ENCODE data around the gene ATP5PO.
A peak's percentile ranks its signal among the peaks of the same experiment; 100 is the strongest.

ATP5PO gene

DNA sequence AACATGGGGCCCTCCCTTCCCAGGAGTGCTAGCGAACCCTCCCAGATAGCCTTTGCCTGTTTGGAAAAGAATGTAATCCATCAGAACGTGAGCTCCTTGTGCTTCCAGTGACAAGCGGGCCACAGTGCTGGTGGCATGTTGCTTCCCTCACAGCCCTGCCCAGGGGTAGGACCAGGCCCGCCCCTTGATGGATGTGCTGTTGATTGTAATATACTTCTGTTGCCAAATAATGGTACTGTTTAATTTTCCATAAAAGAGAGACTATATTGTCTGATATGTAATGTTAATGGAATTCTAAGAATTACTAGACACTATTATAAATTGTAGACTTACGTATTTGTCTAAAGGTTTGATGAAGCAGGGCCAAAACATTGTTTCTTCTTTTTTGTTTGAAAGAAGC, 16.4 kb downstream of the ATP5PO start:
- DNase-seq: no peak
- TF ChIP-seq GATA1 (IDR thresholded peaks at IDR 0.05; ENCODE audit: low read depth, low read length) (no peak), POLR2A (IDR thresholded peaks at IDR 0.05; ENCODE audit: low read length) (no peak)

DNA sequence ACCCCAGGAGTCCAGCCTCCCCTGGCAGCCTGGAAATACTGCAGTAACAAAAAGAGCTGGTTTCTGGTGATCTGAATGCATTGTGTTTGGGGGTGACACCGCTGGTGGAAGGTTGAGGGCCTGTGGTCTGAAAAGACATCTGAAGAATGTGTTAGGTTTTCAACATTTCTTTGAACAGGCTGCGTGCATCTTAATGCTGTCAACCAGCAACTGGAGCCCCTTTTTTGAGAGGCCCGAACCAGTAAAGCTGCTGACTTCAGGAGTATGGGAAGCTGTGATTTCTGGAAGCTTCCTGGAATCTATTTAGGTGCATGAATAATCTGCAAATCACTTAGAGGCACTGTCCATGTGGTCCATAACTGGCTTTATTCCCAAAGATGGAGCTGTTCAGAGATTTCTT, 17.0 kb downstream of the ATP5PO start:
- no peak for TF ChIP-seq POLR2A (IDR thresholded peaks at IDR 0.05; ENCODE audit: low read length)
- no peak for TF ChIP-seq GATA1 (IDR thresholded peaks at IDR 0.05; ENCODE audit: low read depth, low read length)
- DNase-seq: no peak

DNA sequence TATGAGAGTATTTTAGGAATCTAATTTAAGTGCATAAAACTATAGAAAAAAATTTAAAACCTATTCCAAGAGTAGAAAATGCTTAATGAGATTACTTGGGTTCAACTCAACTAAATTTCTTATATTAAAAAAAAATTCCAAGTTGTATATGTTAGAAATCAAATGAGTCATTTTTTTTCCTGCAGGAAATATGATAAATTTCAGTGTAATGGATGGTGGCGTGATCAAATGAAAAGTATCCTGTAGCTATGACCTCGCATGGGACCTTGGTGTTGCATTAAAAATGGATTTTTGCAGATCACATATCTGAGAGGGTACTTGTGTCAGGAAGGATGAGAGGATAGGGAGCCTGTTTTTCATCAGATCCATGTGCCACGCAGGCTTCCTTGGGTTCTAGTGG, 17.9 kb downstream of the ATP5PO start:
- no peak for DNase-seq
- TF ChIP-seq POLR2A (IDR thresholded peaks at IDR 0.05; ENCODE audit: low read length) (no peak), GATA1 (IDR thresholded peaks at IDR 0.05; ENCODE audit: low read depth, low read length) (no peak)

DNA sequence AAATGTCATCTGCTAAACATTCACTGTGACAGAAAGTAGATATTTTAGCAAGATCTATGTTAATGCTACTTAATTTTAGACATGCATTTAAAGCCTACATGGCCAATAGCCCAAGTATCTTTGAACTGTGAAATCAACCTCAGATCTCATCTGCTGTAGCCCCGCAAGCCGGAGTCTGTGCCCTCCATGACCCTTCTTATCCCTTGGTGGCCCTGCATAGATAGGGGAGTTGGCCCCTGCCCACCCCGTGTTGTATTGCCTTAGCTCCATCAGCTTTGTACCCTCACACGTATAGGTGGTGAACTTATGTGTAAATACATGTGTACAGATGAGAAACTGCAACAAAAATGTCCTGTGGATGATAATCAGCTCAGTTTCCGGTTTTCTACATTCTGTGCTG, 18.5 kb downstream of the ATP5PO start:
- TF ChIP-seq POLR2A (IDR thresholded peaks at IDR 0.05; ENCODE audit: low read length) (no peak), GATA1 (IDR thresholded peaks at IDR 0.05; ENCODE audit: low read depth, low read length) (no peak)

DNA sequence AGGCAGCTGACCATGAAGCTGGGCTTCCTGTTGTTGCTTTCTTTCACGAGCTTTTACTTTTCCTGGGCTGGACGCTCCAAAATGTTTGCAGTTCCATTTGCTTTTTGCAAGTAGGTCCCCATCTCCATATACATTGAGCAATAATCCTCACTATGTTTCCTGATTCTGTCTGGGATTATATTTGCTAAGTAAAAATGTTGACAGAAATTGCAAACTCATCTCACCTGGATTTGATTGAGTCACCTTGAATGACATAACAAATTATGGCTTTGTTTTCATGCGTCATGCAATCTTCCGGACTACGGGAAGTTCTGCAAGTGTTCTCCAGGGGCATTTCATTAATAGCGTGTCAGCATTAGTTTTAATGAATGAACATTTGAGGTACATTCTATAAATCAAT, 18.9 kb downstream of the ATP5PO start:
- TF ChIP-seq GATA1 (IDR thresholded peaks at IDR 0.05; ENCODE audit: low read depth, low read length): no peak
- no peak for TF ChIP-seq POLR2A (IDR thresholded peaks at IDR 0.05; ENCODE audit: low read length)
- no peak for DNase-seq

More for the DNA sequence above, 18.5 kb downstream of the ATP5PO start:
- DNase-seq: no peak

DNA sequence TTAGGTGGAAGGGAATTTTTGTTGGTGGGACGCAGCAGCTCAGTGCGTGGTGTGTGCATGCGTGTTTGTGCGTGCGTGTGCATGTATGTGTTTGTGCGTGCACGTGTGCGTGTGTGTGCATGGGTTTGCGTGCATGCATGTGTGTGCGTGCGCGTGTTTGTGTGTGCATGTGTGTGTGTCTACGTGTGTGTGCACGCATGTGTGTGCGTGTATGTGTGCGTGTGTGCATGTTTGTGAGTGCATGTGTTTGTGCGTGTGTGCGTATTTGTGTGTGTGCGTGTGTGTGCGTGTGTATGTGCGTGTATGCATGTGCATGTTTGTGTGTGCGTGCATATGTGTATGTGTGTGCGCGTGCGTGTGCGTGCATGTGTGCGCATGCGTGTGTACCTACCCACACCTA, 20.2 kb downstream of the ATP5PO start:
- DNase-seq: no peak
- TF ChIP-seq POLR2A (IDR thresholded peaks at IDR 0.05; ENCODE audit: low read length): no peak
- TF ChIP-seq GATA1 (IDR thresholded peaks at IDR 0.05; ENCODE audit: low read depth, low read length): no peak

DNA sequence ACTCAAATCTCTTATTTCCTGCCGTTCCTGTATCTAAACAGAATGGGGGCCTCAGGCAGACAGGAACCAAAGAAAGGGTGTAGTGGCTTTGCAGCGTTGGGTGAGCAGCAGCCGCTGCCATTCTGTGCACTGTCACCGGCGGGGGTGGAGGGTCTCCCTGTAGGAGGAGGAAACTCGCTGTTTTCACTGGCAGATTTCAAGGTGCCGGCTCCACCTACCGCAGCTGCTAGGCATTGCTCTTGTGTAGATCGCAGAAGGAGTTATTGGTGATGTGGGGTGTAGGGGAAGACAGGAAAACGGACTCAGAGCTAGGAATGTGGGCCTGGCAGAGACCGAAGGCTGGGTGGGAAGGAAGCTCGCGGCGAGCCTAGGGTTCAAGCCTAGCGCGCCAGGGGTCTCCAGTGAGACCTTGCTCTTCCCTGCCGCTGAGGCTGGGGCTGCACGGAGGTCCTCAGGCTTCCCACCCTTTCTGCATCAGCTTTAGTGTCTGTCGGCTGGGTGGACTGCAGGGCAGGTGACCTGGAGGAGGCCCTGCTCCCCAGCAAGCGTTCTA, 20.8 kb downstream of the ATP5PO start:
- TF ChIP-seq POLR2A (IDR thresholded peaks at IDR 0.05; ENCODE audit: low read length): no peak
- no peak for TF ChIP-seq GATA1 (IDR thresholded peaks at IDR 0.05; ENCODE audit: low read depth, low read length)
- peak; percentile 71 to 77 for DNase-seq

DNA sequence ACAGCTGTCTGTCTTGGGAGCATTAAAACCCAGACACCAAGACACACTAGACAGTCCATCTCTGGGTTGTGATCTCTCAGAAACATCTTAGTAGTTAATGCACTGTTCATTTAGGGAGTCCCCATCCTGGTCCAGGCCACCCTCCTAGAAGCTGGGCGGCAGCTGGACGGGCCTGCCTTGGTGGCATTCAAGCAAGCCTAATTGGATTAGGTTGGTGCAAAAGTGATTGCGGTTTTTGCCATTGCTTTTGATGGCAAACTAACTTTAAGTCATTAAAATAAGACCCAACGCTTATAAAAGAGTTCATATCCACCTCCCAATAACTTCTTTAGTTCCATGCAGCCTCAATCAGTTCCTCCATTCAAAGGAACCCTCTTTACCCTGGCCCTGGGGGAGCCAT, 21.7 kb downstream of the ATP5PO start:
- no peak for TF ChIP-seq POLR2A (IDR thresholded peaks at IDR 0.05; ENCODE audit: low read length)
- TF ChIP-seq GATA1 (IDR thresholded peaks at IDR 0.05; ENCODE audit: low read depth, low read length): no peak
- DNase-seq: no peak

DNA sequence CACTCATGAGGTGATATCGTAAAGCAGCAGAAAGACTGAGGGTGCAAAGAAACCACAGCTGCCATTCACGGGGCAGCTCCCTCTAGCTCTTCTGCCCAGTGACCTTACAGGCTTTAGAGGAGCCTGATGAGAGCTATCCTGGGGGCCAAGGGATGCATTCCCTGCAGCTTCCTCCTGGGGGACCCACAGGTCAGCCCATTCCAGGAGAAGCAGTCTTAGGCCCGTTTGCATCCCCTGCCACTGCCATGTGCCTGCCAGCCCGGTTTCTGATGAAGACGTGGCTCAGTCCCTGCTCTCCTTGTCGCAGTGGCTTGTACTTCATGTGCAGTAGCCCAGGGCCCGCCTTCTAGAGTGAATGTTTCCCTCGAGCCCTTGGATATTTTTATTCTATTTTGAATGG, 22.8 kb downstream of the ATP5PO start:
- TF ChIP-seq POLR2A (IDR thresholded peaks at IDR 0.05; ENCODE audit: low read length): no peak
- TF ChIP-seq GATA1 (IDR thresholded peaks at IDR 0.05; ENCODE audit: low read depth, low read length): no peak
- no peak for DNase-seq

DNA sequence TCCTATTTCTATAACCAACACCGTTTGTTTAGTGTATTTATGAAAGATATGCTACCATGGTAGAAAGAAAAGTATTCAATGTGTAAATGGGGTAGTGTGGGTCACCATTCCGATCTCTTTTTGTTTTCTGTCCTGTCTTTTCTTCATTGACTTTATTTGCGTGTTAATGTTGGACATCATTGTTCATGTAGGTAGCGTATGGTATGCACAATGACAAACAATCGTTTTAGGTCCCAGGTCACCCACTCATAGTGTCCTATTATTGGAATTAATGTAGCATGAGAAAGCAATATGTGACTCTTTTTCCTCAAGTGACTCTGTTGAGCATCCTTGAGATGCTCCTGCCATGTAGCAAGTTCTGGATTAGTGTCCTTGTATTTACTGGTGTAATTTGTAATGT, 25.4 kb downstream of the ATP5PO start:
- no peak for DNase-seq
- no peak for TF ChIP-seq GATA1 (IDR thresholded peaks at IDR 0.05; ENCODE audit: low read depth, low read length)
- no peak for TF ChIP-seq POLR2A (IDR thresholded peaks at IDR 0.05; ENCODE audit: low read length)

DNA sequence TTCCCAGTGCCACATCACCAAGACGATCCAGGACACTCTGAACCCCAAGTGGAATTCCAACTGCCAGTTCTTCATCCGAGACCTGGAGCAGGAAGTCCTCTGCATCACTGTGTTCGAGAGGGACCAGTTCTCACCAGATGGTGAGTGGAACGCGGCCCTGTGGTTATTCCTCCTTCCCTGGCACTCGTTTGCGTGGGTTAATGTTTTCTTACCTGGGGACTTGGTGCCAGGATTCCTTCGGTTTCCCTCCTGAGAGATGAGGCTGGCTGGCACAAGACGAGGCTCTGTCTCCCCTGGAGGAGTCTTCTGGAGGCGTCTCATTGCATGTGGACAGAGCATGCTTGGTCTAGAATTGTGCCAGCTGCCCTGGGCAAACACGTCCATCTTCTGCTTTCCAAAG, 29.3 kb downstream of the ATP5PO start:
- no peak for DNase-seq
- TF ChIP-seq GATA1 (IDR thresholded peaks at IDR 0.05; ENCODE audit: low read depth, low read length): no peak
- no peak for TF ChIP-seq POLR2A (IDR thresholded peaks at IDR 0.05; ENCODE audit: low read length)

DNA sequence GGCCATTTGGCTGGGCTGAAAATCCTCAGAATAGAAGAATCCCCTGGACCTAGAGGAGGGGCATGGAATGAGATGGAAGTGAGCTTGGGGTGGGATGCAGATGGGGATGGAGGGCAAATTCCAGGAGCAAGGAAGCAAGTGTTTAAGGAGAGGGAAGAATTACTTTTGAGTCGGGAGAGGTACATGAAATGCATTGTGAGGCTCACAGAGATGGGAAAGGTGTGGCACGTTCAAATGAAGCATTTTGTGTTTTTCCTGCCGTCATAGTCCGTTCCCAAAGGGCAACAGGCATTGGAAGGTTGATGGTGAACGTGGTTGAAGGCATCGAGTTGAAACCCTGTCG, 30.5 kb downstream of the ATP5PO start:
- DNase-seq: no peak
- TF ChIP-seq POLR2A (IDR thresholded peaks at IDR 0.05; ENCODE audit: low read length): no peak
- TF ChIP-seq GATA1 (IDR thresholded peaks at IDR 0.05; ENCODE audit: low read depth, low read length): no peak

DNA sequence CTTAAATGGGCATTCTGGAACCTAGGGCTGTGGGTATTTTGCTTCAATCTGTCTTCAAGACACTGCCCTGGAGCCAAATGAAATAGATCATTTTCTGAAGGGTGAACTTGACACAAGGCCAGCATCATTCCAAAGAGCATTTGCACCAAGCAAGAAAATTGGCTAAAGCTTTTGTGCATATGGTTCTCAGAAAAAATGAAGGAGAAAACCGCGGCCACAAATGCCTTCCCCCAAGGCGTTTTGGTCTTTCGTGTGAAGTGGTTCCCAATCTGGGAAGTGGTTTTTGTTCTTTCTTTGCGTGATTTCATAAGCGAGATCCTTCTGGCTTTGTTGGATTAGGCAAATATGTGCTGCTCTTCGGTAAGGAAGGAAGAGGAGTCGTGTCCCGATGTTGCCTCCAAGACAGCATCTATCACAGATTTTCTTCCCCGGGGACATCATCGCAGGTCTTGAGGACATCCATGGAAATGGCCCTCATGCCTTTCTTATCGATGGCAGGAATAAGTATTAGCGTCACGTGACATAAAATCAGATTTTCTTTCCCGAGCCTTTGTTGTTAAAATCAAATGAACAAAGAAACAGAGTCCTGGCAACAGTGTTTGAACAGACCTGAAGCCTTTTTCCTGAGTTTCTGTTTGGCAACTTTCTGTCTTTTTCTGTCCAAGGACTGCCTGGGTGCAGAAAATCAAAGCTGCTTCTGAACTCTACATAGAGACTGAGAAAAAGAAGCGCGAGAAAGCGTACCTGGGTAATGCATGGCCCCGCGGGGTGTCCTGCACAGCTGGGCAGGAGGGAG, 31.0 kb downstream of the ATP5PO start:
- TF ChIP-seq POLR2A (IDR thresholded peaks at IDR 0.05; ENCODE audit: low read length) (no peak), GATA1 (IDR thresholded peaks at IDR 0.05; ENCODE audit: low read depth, low read length) (no peak)
- no peak for DNase-seq

DNA sequence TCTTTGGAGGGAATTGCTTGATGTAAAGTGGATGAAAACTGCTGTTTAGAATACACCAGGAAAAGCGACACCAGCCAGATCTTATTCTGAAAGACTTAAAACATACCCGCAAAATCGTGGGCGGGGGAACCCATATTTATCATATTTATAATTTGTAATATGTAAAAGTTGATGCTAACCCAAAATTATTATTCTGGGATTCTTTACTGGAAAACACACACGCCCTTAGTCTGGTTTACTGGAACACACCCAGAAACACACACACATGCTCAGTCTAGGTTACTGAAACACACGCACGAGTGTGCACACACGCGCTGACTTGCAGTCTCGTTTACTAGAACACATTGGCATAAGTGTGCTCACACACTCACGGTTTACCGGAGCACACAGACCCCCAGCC, 32.5 kb downstream of the ATP5PO start:
- DNase-seq: no peak
- TF ChIP-seq GATA1 (IDR thresholded peaks at IDR 0.05; ENCODE audit: low read depth, low read length) (no peak), POLR2A (IDR thresholded peaks at IDR 0.05; ENCODE audit: low read length) (no peak)

DNA sequence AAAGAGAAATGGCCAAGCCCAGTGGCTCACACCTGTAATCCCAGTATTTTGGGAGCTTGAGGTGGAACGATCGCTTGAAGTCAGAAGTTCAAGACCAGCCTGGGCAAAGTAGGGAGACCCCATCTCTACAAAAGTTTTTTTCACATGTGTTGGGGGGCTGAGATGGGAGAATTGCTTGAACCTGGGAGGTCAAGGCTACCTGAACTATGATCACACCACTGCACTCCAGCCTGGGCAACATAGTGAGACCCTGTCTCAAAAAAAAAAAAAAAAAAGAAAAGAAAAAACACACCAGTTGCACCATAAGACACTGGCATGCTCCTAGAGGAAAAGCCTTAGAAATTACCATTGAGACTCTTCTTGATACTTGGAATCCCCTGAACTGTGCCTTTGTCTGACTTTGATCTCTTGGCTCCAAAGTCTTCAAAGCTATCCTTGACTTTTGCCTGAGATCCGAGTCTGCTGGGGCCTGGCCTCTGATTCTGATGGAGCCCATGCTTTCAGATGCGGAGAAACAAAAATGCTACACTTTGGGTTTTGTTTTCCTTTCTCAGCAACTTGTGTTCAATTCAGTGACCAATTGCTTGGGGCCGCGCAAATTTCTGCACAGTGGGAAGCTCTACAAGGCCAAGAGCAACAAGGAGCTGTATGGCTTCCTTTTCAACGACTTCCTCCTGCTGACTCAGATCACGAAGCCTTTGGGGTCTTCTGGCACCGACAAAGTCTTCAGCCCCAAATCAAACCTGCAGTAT, 33.7 kb downstream of the ATP5PO start:
- TF ChIP-seq POLR2A (IDR thresholded peaks at IDR 0.05; ENCODE audit: low read length) (no peak), GATA1 (IDR thresholded peaks at IDR 0.05; ENCODE audit: low read depth, low read length) (no peak)
- no peak for DNase-seq
